ENCODE measurements around the gene MARCHF5.

GRCh38 chr10:92263396-92263795, 27.6 kb upstream of the MARCHF5 start:
- TF ChIP-seq POLR2A (IDR thresholded peaks at IDR 0.05) (no peak), CTCF (IDR thresholded peaks at IDR 0.05 in 4 of 5, conservative IDR thresholded peaks at IDR 0.05 in 1 of 5) (no peak)

All from gastrocnemius medialis (tissue), 4 donors.